HepG2 (cell line): ENCODE results near the gene LRP1B. TPM values are rescaled to one million over a fixed set of nuclear protein-coding genes. Genes with fewer than 3 reads are reported as not detected.

Experiments
- ATAC-seq: fragments of 200-7000 bp; cut with Tn5 transposase; 3 replicates; pipeline ENCODE4 v1.9.1; 2020; ENCODE audit warnings: mild to moderate bottlenecking, moderate library complexity
- BruUV-seq: library from RNA; stranded (reverse); fragments of 400-500 nt; replicated peaks from 2 replicates; lab custom pipeline; 2021; lab: Mats Ljungman, UMichigan
- CTCF ChIA-PET: fragments of 300-600 bp; formaldehyde crosslinking; extraction: SDS; loops from one replicate; lab custom pipeline; 2021; ENCODE audit warnings: low total read pairs, inconsistent platforms, low intra/inter-chr PET ratio; lab: Yijun Ruan, JAX
- POLR2A ChIA-PET: fragments of 350-600 bp; sonication (Branson Sonifier 250); formaldehyde crosslinking; loops from one replicate; lab custom pipeline; 2020; ENCODE audit warnings: antibody characterized with exemption, inconsistent platforms; lab: Yijun Ruan, JAX
- DNase-seq: peaks from one replicate; pipeline ENCODE4 v3.0.0-alpha.2; 2015; ENCODE audit warnings: low spot score
- FAIRE-seq: peaks from 3 replicates; lab custom pipeline; 2011; peaks lifted over from hg19 to GRCh38; lab: Jason Lieb, UNC
- H2AFZ ChIP-seq: one replicate; pipeline ENCODE4 v1.6.1; 2011; ENCODE audit warnings: low read length, inconsistent platforms
- H3K27ac ChIP-seq: fragments of 300-600 bp; 3 replicates; pipeline ENCODE4 v1.8.0; 2011; ENCODE audit warnings: mixed run types, mild to moderate bottlenecking, mixed read lengths, low read length, inconsistent platforms; ENCODE audit not compliant: insufficient read depth; ENCODE audit errors: extremely low read length
- H3K27me3 ChIP-seq, 2 experiments: fragments of 200-600 bp in 1 of 2; 2 replicates in 1 of 2; 3 replicates in 1 of 2; pipeline versions ENCODE4 v1.6.0 to v1.8.0; 2011; ENCODE audit warnings: low read length in 2 of 2, mild to moderate bottlenecking in 2 of 2, moderate library complexity in 2 of 2, inconsistent platforms in 1 of 2; ENCODE audit not compliant: insufficient read depth in 2 of 2, control insufficient read depth in 1 of 2
- H3K36me3 ChIP-seq, 2 experiments: fragments of 200-600 bp in 1 of 2; replicated peaks in 1 of 2; 2 replicates in 1 of 2; 3 replicates in 1 of 2; pipeline versions ENCODE4 v1.5.1 to v1.8.0; 2011; ENCODE audit warnings: low read length in 2 of 2, inconsistent platforms in 1 of 2; ENCODE audit not compliant: insufficient read depth in 2 of 2, control insufficient read depth in 1 of 2
- H3K4me1 ChIP-seq: 2 replicates; pipeline ENCODE4 v1.5.1; 2012; ENCODE audit warnings: low read length, inconsistent platforms; ENCODE audit not compliant: insufficient read depth
- H3K4me2 ChIP-seq: 2 replicates; pipeline ENCODE4 v1.6.0; 2011; ENCODE audit warnings: low read depth, low read length, inconsistent platforms
- H3K4me3 ChIP-seq, 3 experiments: fragments of 200-600 bp in 1 of 3; sonication (generic), shearing (Covaris generic) in 1 of 3; replicated peaks in 1 of 3; 2 replicates each; pipeline ENCODE4 v1.5.1; 2011 to 2016; ENCODE audit warnings: low read length in 3 of 3, inconsistent platforms in 2 of 3, low read depth in 2 of 3, mild to moderate bottlenecking in 2 of 3, control low read depth in 1 of 3, mixed read lengths in 1 of 3; ENCODE audit not compliant: insufficient read depth in 1 of 3
- H3K79me2 ChIP-seq: one replicate; pipeline ENCODE4 v1.6.1; 2011; ENCODE audit warnings: low read length, inconsistent platforms; ENCODE audit not compliant: insufficient read depth
- H3K9ac ChIP-seq: 2 replicates; pipeline ENCODE4 v1.6.0; 2011; ENCODE audit warnings: mild to moderate bottlenecking, low read depth, low read length, inconsistent platforms; ENCODE audit not compliant: insufficient read depth
- H3K9me3 ChIP-seq: 2 replicates; pipeline ENCODE4 v1.5.1; 2012; ENCODE audit warnings: mild to moderate bottlenecking, low read length
- H4K20me1 ChIP-seq: 2 replicates; pipeline ENCODE4 v1.6.0; 2011; ENCODE audit warnings: inconsistent platforms, mild to moderate bottlenecking, low read length, moderate library complexity; ENCODE audit not compliant: insufficient read depth
- BRCA1 ChIP-seq: sonication (generic); formaldehyde crosslinking; IDR thresholded peaks from 2 replicates; pipeline ENCODE4 v1.4.0; 2020; ENCODE audit warnings: missing genetic modification reagents
- CBX1 ChIP-seq: IDR thresholded peaks from one replicate; pipeline ENCODE4 v1.6.1; 2016; ENCODE audit warnings: antibody characterized with exemption, low read depth
- HOXA9 ChIP-seq: sonication (generic); formaldehyde crosslinking; IDR thresholded peaks from 2 replicates; pipeline ENCODE4 v1.8.1; 2022; ENCODE audit warnings: missing genetic modification reagents, mild to moderate bottlenecking, moderate library complexity, borderline replicate concordance
- IKZF4 ChIP-seq: sonication (generic); formaldehyde crosslinking; IDR thresholded peaks from 2 replicates; pipeline ENCODE4 v1.5.1; 2020; ENCODE audit warnings: borderline replicate concordance, mild to moderate bottlenecking, low read depth, missing genetic modification reagents; ENCODE audit errors: not compliant biosample characterization
- KDM4B ChIP-seq: sonication (generic); formaldehyde crosslinking; IDR thresholded peaks from 2 replicates; pipeline ENCODE4 v1.4.0; 2020; ENCODE audit warnings: missing genetic modification reagents
- MBNL3 ChIP-seq: fragments of 250-450 bp; sonication (Bioruptor Pico); conservative IDR thresholded peaks from 2 replicates; pipeline ENCODE4 v1.8.0; 2022; ENCODE audit warnings: mild to moderate bottlenecking, inconsistent platforms
- MYNN ChIP-seq: sonication (generic); formaldehyde crosslinking; IDR thresholded peaks from 2 replicates; pipeline ENCODE4 v1.4.0; 2020; ENCODE audit warnings: mild to moderate bottlenecking, low read depth, missing genetic modification reagents
- RBAK ChIP-seq: sonication (generic); formaldehyde crosslinking; IDR thresholded peaks from 2 replicates; pipeline ENCODE4 v1.5.1; 2020; ENCODE audit warnings: mild to moderate bottlenecking, missing genetic modification reagents
- SATB2 ChIP-seq: sonication (generic); formaldehyde crosslinking; IDR thresholded peaks from 2 replicates; pipeline ENCODE4 v1.5.0; 2020; ENCODE audit warnings: missing genetic modification reagents
- SIX4 ChIP-seq: sonication (generic); formaldehyde crosslinking; IDR thresholded peaks from 2 replicates; pipeline ENCODE4 v1.4.0; 2020; ENCODE audit warnings: missing genetic modification reagents
- TFAP4 ChIP-seq: sonication (generic); IDR thresholded peaks from 2 replicates; pipeline ENCODE4 v1.6.1; 2016; ENCODE audit warnings: low read depth, borderline replicate concordance
- THRA ChIP-seq: sonication (generic); formaldehyde crosslinking; IDR thresholded peaks from 2 replicates; pipeline ENCODE4 v1.4.0; 2020; ENCODE audit warnings: missing genetic modification reagents, borderline replicate concordance
- ZC3H13 ChIP-seq: sonication (generic); formaldehyde crosslinking; IDR thresholded peaks from 2 replicates; pipeline ENCODE4 v1.8.1; 2023; ENCODE audit warnings: mild to moderate bottlenecking, missing genetic modification reagents, moderate library complexity
- ZNF143 ChIP-seq: sonication (generic); formaldehyde crosslinking; IDR thresholded peaks from 2 replicates; pipeline ENCODE4 v1.4.0; 2020; ENCODE audit warnings: missing genetic modification reagents
- ZNF230 ChIP-seq: sonication (generic); formaldehyde crosslinking; IDR thresholded peaks from 2 replicates; pipeline ENCODE4 v1.4.0; 2020; ENCODE audit warnings: mild to moderate bottlenecking, missing genetic modification reagents
- ZNF550 ChIP-seq: sonication (generic); formaldehyde crosslinking; IDR thresholded peaks from 2 replicates; pipeline ENCODE4 v1.4.0; 2020; ENCODE audit warnings: mild to moderate bottlenecking, missing genetic modification reagents, borderline replicate concordance
- ZNF580 ChIP-seq: IDR thresholded peaks from 2 replicates; pipeline ENCODE4 v1.6.1; 2016; ENCODE audit warnings: low read depth, borderline replicate concordance
- WGBS: methylation state at CpG from one replicate; pipeline ENCODE4 v1.1.6; 2017; ENCODE audit warnings: low lambda C conversion rate; 5-methylcytosine and 5-hydroxymethylcytosine counted together
- in situ Hi-C: cut with HindIII; loops from 2 replicates; pipeline ENCODE4 v1.10.0; 2017; ENCODE audit warnings: low pct_unique_long_range_greater_than_20kb; ENCODE audit not compliant: extremely low pct_ligation_motif_present
- intact Hi-C: fragments of 100-400 bp; cut with micrococcal nuclease; formaldehyde crosslinking; loops from one replicate; pipeline ENCODE4 v1.10.0; 2022; ENCODE audit not compliant: unreplicated experiment
- polyA plus RNA-seq, 8 experiments: library from polyadenylated mRNA; depleted of rRNA in 3 of 8; stranded (reverse) in 7 of 8; unstranded in 1 of 8; fragments of >200 nt; fragmentation: Illumina TruSeq in 4 of 8; extraction: Trizol in 4 of 8; gene quantifications; 2 replicates each; pipeline versions ENCODE4 v1.2.1 to v1.2.3, GENCODE V29; 2011 to 2016; ENCODE audit warnings: low read depth in 4 of 8, missing spikeins in 1 of 8, mixed read lengths in 1 of 8; ENCODE audit not compliant: insufficient read depth in 1 of 8
- total RNA-seq, 5 experiments: library from RNA; depleted of rRNA; stranded (reverse); fragments of >200 nt; fragmentation: Illumina TruSeq; extraction: Trizol; gene quantifications; 2 replicates each; pipeline ENCODE4 v1.2.3, GENCODE V29; 2016; ENCODE audit warnings: low read depth in 1 of 5

Gene LRP1B
- total and polyA plus RNA-seq, 2 of the 13 experiments (the other 11 are each of a cell fraction or from before 2014, with no cell fraction given) = 0.04 TPM; not detected in 1

- no peak for FAIRE-seq
- Histone ChIP-seq H3K27me3 (no peaks in the 10 kb centered on the region), H3K36me3 (no peaks in the 10 kb centered on the region), H3K9ac (no peak overlapping the region), H3K4me1 (no peaks in the 10 kb centered on the region), H3K4me3 (no peak overlapping the region), H2AFZ (no peak overlapping the region), H4K20me1 (no peaks in the 10 kb centered on the region), H3K9me3 (no peaks in the 10 kb centered on the region), H3K79me2 (no peaks in the 10 kb centered on the region), H3K4me2 (no peak overlapping the region), H3K27ac (no peak overlapping the region)
- ATAC-seq = no peak
- TF ChIP-seq ZNF580 (CRISPR knock-in tag) (no peak), HOXA9 (CRISPR knock-in tag) (no peak), MBNL3 (no peak), ZNF143 (CRISPR knock-in tag) (no peak), KDM4B (CRISPR knock-in tag) (no peak), ZC3H13 (CRISPR knock-in tag) (no peak), SATB2 (CRISPR knock-in tag) (no peak), SIX4 (CRISPR knock-in tag) (no peak), MYNN (CRISPR knock-in tag) (no peak), RBAK (CRISPR knock-in tag) (no peak), ZNF550 (CRISPR knock-in tag) (no peak), THRA (CRISPR knock-in tag) (no peak), IKZF4 (CRISPR knock-in tag) (no peak), ZNF230 (CRISPR knock-in tag) (no peak), BRCA1 (no peak), TFAP4 (no peak), CBX1 (no peak)
- ChIA-PET POLR2A (no interaction called here), CTCF (no interaction called here)
- no TSS peak for BruUV-seq
- intact Hi-C loops = no loop called here
- in situ Hi-C loops = no loop called here
- DNase-seq = no peak
- WGBS = 3% methylated on average over 2 of the region's 2 CpGs
Observed at GRCh38 chr2:141698500-141698899, 432.3 kb downstream of the LRP1B start.
